Activated CD4-positive, alpha-beta T cell treated with anti-CD3 and anti-CD28 coated beads for 36 hours (primary cell): ENCODE measurements around the gene VNN1. TPM values are rescaled to one million over a fixed set of nuclear protein-coding genes. Genes with fewer than 3 reads are reported as not detected.
A peak's percentile ranks its signal among the peaks of the same experiment; 100 is the strongest.

Experiments
- ATAC-seq: fragments of 200-7000 bp; cut with Tn5 transposase; one replicate; pipeline ENCODE4 v1.10.0; 2021; ENCODE audit warnings: mild to moderate bottlenecking, moderate library complexity
- CTCF ChIA-PET: fragments of 350-600 bp; sonication (Branson Sonifier 250); formaldehyde crosslinking; loops from one replicate; lab custom pipeline; 2021; ENCODE audit warnings: antibody characterized with exemption; lab: Charles Lee
- POLR2A ChIA-PET: fragments of 350-600 bp; sonication (Branson Sonifier 250); formaldehyde crosslinking; loops from one replicate; lab custom pipeline; 2021; ENCODE audit warnings: antibody characterized with exemption, inconsistent platforms; lab: Charles Lee
- DNase-seq: peaks from one replicate; pipeline ENCODE4 v3.0.0-alpha.2; 2020
- H3K27ac Mint-ChIP-seq: one replicate; pipeline ENCODE4 v1.8.0; 2021; ENCODE audit warnings: mixed read lengths
- H3K27me3 Mint-ChIP-seq: one replicate; pipeline ENCODE4 v1.8.0; 2021; ENCODE audit warnings: mixed read lengths
- H3K36me3 Mint-ChIP-seq: one replicate; pipeline ENCODE4 v1.8.0; 2021; ENCODE audit warnings: low read depth, mixed read lengths
- H3K4me1 Mint-ChIP-seq: one replicate; pipeline ENCODE4 v1.8.0; 2021; ENCODE audit warnings: mixed read lengths
- H3K4me3 Mint-ChIP-seq: one replicate; pipeline ENCODE4 v1.8.0; 2021; ENCODE audit warnings: mild to moderate bottlenecking, moderate library complexity, mixed read lengths
- H3K9me3 Mint-ChIP-seq: one replicate; pipeline ENCODE4 v1.8.0; 2021; ENCODE audit warnings: low read depth, mixed read lengths
- intact Hi-C, 2 experiments: fragments of 100-400 bp; cut with DNase I in 1 of 2; cut with micrococcal nuclease in 1 of 2; formaldehyde crosslinking; loops; one replicate each; pipeline versions ENCODE4 v1.14.2 to v1.15.1; 2022 to 2024; cut with DNase I, micrococcal nuclease
- total RNA-seq, 2 experiments: library from RNA; stranded (reverse); gene quantifications; one replicate each; pipeline ENCODE4 v1.2.3, GENCODE V29; 2021

VNN1 gene, protein sequence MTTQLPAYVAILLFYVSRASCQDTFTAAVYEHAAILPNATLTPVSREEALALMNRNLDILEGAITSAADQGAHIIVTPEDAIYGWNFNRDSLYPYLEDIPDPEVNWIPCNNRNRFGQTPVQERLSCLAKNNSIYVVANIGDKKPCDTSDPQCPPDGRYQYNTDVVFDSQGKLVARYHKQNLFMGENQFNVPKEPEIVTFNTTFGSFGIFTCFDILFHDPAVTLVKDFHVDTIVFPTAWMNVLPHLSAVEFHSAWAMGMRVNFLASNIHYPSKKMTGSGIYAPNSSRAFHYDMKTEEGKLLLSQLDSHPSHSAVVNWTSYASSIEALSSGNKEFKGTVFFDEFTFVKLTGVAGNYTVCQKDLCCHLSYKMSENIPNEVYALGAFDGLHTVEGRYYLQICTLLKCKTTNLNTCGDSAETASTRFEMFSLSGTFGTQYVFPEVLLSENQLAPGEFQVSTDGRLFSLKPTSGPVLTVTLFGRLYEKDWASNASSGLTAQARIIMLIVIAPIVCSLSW
- not detected for total RNA-seq

DNA sequence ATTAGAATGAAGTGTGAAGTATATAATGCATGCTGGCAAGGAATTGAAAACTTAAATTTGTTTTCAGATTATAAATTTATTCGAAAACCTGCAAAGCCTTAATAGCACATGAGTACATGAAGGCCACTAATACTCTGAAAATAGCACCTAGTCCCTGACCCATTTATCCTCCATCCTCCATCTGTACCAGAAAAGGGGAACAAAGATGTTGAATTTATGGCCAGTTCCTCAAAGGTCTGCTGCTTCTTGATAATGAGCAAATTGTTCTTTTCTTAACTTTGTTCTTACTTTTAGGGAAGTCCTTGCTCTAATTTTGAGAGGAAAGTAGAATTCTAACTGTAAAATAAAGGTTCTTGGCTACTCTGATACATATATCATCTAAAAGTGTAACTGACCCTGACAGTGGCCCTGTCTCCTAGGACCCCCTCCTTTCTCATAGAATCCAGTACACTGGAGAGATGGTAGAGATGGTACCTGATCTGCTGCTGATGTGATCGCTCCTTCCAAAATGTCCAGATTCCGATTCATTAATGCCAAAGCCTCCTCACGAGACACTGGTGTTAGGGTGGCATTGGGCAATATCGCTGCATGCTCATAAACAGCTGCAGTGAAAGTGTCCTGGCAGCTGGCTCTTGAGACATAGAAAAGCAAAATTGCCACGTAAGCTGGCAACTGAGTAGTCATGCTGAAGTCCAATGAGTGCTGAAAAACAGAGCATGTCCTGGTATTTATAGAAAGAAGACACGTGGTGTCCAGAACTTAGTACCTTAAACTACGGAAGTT, at the start of gene VNN1:
Gene VNN1, minus strand, starts transcription at position 704 of the 783 bp plus-strand sequence. Its CDS starts 20 bp downstream, at position 684.
- Mint-ChIP-seq H3K36me3 (no peaks in the 10 kb centered on the region), H3K27ac (no peak within 1 kb of the TSS), H3K4me1 (no peaks in the 10 kb centered on the region), H3K27me3 (peaks cover 14% of the 10 kb centered on the region), H3K4me3 (no peak within 1 kb of the TSS), H3K9me3 (no peaks in the 10 kb centered on the region)
- ChIA-PET POLR2A (no interaction called here), CTCF (no interaction called here)
- no peak for DNase-seq
- ATAC-seq: no peak
- intact Hi-C loops: no loop called here

DNA sequence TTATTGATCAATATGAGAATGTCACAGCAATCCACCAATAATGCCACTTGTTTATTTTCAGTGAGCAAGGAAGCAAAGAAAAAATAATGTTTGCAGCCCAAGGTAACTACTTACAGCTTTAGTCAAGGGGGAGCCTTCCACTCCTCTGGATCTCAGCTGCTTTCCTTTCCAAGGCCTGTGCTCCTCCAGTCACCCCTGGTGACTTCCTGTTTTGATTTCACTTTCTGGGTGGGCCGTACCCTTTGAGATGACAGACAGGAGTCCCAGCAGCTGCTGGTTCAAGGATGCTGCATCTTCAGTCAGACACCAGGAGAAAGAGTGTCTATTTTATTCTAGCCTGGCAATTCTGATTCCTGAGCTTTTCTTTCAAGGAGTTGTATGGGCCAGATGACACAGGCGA, 49.4 kb upstream of the VNN1 start:
- POLR2A ChIA-PET: interaction anchor here (0.6 to 1.3 kb wide), 4 partner anchors 35 to 52 kb away, joined by 3 to 8 read pairs (median 4); partner anchors contain the start of genes RPS12 and SLC18B1
- DNase-seq (peak; percentile 68), ATAC-seq (peak; percentile 90)
- peaks cover 4% of the 10 kb centered on the region for H3K36me3 Mint-ChIP-seq
- no peaks in the 10 kb centered on the region for H3K27me3 Mint-ChIP-seq
- intact Hi-C loops: loop anchor here (1.0 to 10.0 kb wide), 3 partner anchors 26 to 248 kb away; partner anchors contain the start of genes RPS12 (in 1 of the 2) and STX7 (in 1 of the 2)
- H3K9me3 Mint-ChIP-seq: no peaks in the 10 kb centered on the region
- H3K4me3 Mint-ChIP-seq: peak overlapping the region; percentile 57
- peaks cover 44% of the 10 kb centered on the region for H3K4me1 Mint-ChIP-seq
- CTCF ChIA-PET: interaction anchor here (0.6 to 4.1 kb wide), 13 partner anchors 9 to 1076 kb away, joined by 3 to 43 read pairs (median 4); partner anchors contain the start of genes SLC18B1 and STX7
- peak overlapping the region; percentile 48 for H3K27ac Mint-ChIP-seq

DNA sequence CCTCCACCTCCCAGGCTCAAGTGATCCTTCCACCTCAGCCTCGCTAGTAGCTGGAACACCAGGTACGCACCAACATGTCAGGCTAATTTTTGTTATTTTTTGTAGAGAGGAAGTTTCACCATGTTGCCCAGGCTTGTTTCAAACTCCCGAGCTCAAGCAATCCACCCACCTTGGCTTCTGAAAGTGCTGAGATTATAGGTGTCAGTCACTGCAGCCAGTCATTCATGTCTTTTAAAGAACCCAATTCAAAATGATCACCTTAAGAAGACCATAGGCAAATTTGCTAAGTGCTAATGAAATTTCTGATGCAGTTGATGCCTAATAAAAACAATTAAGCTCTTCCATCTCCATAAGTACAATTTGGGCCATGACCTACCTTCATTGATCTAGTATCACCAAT, 46.4 kb upstream of the VNN1 start:
- POLR2A ChIA-PET: no interaction called here
- H3K4me3 Mint-ChIP-seq: no peak overlapping the region
- no peaks in the 10 kb centered on the region for H3K9me3 Mint-ChIP-seq
- peaks cover 43% of the 10 kb centered on the region for H3K4me1 Mint-ChIP-seq
- no peaks in the 10 kb centered on the region for H3K27me3 Mint-ChIP-seq
- peaks cover 7% of the 10 kb centered on the region for H3K36me3 Mint-ChIP-seq
- H3K27ac Mint-ChIP-seq: no peak overlapping the region
- DNase-seq (no peak), ATAC-seq (no peak)
- intact Hi-C loops: loop anchor here in 1 of 2 experiments (10.0 kb wide), 1 partner anchor 245 kb away; the partner anchor contains the start of gene STX7
- CTCF ChIA-PET: interaction anchor here (1.7 kb wide), 1 partner anchor 22 kb away, joined by 6 read pairs; no protein-coding TSS in a partner anchor

DNA sequence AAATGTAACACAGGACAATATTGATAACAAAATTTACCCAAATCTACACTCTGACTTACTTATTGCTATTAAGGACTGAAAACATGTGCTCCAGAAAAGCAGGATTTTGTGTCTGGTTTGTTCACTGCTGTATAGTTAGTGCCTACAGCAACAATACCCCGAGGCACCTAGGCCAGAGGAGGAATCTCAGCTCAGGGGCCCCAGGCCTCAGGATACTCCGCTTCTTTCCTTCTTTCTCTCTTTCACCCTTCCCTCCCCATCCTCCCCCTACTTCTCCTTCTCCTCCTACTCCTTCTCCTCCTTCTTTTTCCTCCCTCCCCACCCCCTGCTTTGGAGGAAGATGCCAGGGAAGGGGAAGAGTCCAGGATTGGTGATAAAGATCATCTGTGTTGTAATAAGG, 44.8 kb upstream of the VNN1 start:
- no peak overlapping the region for H3K4me3 Mint-ChIP-seq
- H3K27me3 Mint-ChIP-seq: no peaks in the 10 kb centered on the region
- intact Hi-C loops: no loop called here
- DNase-seq (no peak), ATAC-seq (no peak)
- CTCF ChIA-PET: no interaction called here
- POLR2A ChIA-PET: no interaction called here
- H3K4me1 Mint-ChIP-seq: peaks cover 29% of the 10 kb centered on the region
- no peaks in the 10 kb centered on the region for H3K9me3 Mint-ChIP-seq
- no peak overlapping the region for H3K27ac Mint-ChIP-seq
- H3K36me3 Mint-ChIP-seq: peaks cover 10% of the 10 kb centered on the region

DNA sequence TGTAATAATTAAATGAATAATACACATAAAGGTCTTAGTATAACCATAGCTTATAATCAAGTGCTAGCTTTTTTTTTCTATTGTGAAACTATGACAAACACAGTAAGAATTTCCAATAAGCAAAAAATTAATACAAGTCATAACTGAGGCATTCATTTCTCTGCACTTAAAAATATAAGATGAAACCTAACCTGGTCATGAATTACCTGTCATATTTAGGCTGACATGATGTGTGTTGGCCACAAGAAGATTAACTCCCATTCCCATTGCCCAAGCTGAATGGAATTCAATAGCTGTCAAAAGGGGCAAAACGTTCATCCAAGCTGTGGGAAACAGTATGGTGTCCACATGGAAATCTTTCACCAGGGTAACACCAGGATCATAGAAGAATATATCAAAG, 38.4 kb upstream of the VNN1 start:
- peaks cover 19% of the 10 kb centered on the region for H3K4me1 Mint-ChIP-seq
- H3K4me3 Mint-ChIP-seq: no peak overlapping the region
- no peak overlapping the region for H3K27ac Mint-ChIP-seq
- intact Hi-C loops: no loop called here
- ChIA-PET CTCF (interaction anchor here (0.8 to 1.6 kb wide), 3 partner anchors 11 to 15 kb away, joined by 3 to 6 read pairs (median 4); no protein-coding TSS in a partner anchor), POLR2A (no interaction called here)
- no peak for DNase-seq
- no peaks in the 10 kb centered on the region for H3K27me3 Mint-ChIP-seq
- ATAC-seq: peak; percentile 4
- H3K36me3 Mint-ChIP-seq: peaks cover 31% of the 10 kb centered on the region
- H3K9me3 Mint-ChIP-seq: no peaks in the 10 kb centered on the region

DNA sequence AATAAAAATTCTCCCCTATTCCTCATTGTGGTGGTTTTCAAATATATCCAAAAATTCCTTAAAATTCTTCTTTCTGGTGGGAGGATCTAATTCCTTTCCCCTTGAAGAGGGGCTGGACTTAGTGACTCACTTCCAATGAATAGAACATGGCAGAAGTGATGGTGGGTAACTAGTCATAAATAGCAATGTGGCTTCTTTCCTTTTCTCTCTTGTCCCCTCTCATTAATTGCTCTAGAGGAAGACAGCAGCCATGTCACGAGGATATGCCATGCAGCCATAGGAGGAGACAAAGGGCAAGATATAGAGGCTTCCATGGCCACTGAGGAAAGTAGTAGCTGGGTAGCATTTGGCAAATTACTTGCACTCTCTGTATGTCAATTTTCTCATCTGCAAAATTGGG, 38.0 kb upstream of the VNN1 start:
- ChIA-PET CTCF (interaction anchor here (0.6 to 1.6 kb wide), 4 partner anchors 12 to 15 kb away, joined by 3 to 6 read pairs (median 4); no protein-coding TSS in a partner anchor), POLR2A (no interaction called here)
- no peaks in the 10 kb centered on the region for H3K9me3 Mint-ChIP-seq
- intact Hi-C loops: no loop called here
- no peak for DNase-seq
- H3K27ac Mint-ChIP-seq: no peak overlapping the region
- H3K4me3 Mint-ChIP-seq: no peak overlapping the region
- no peaks in the 10 kb centered on the region for H3K27me3 Mint-ChIP-seq
- peak; percentile 42 for ATAC-seq
- peaks cover 32% of the 10 kb centered on the region for H3K36me3 Mint-ChIP-seq
- peaks cover 19% of the 10 kb centered on the region for H3K4me1 Mint-ChIP-seq

DNA sequence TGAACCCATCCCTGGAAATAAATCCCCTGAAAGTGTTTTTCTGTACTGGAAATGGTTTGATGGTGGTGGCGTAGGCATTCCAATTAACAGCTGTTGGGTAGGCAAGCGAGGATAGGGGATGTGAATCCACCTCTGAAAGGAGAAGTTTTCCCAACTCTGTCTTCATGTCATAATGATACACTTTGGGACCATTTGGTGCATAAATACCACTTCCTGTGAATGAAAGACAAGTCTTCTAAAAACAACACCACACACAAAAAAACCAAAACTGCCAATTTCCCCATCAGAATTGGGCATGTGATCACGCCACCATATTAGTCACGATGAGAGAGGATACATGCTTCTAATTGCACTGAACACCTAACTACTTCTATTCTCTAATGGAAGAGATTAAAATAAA, 37.5 kb upstream of the VNN1 start:
- ChIA-PET POLR2A (no interaction called here), CTCF (interaction anchor here (0.6 to 1.6 kb wide), 3 partner anchors 12 to 16 kb away, joined by 3 to 6 read pairs (median 4); no protein-coding TSS in a partner anchor)
- Mint-ChIP-seq H3K27ac (peak overlapping the region; percentile 13), H3K4me1 (peaks cover 19% of the 10 kb centered on the region), H3K9me3 (no peaks in the 10 kb centered on the region), H3K27me3 (no peaks in the 10 kb centered on the region), H3K36me3 (peaks cover 36% of the 10 kb centered on the region), H3K4me3 (no peak overlapping the region)
- DNase-seq: no peak
- intact Hi-C loops: no loop called here
- no peak for ATAC-seq

DNA sequence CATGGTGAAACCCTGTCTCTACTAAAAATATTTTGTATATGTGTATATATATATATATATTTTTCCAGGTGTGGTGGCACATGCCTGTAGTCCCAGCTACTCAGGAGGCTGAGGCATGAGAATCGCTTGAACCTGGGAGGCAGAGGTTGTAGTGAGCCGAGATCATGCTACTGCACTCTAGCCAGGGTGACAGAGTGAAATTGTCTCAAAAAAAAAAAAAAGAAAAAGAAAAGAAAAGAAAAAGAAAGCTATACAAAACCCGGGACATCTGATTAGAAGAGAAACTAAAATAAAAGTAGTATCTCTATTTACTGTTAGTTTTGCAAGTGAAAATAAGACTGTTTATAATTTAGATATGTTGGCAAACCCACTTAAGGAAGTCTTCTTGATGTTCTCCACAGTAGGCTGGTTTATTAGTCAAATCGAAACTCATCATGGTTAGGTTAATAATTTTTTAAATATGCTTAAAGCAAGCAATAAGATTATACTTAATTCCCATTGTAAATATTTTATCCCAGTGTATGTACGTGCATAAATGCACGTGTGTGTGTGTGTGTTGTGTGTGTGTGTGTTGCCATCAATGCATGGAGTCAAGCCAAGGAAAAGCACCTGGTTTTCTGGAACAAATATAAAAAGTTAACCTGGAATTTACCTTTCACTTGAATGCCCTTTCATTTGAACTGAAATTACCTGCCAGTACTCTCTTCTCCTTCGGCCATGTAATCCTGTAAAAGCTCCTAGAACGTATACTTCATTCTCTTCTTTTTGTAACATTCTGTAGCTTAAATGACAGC, 36.8 kb upstream of the VNN1 start:
- CTCF ChIA-PET: interaction anchor here (1.4 kb wide), 1 partner anchor 16 kb away, joined by 4 read pairs; no protein-coding TSS in a partner anchor
- POLR2A ChIA-PET: no interaction called here
- no peak overlapping the region for H3K27ac Mint-ChIP-seq
- no peak overlapping the region for H3K4me3 Mint-ChIP-seq
- no peaks in the 10 kb centered on the region for H3K9me3 Mint-ChIP-seq
- ATAC-seq (no peak), DNase-seq (no peak)
- H3K36me3 Mint-ChIP-seq: peaks cover 37% of the 10 kb centered on the region
- H3K27me3 Mint-ChIP-seq: no peaks in the 10 kb centered on the region
- intact Hi-C loops: no loop called here
- H3K4me1 Mint-ChIP-seq: peaks cover 19% of the 10 kb centered on the region

DNA sequence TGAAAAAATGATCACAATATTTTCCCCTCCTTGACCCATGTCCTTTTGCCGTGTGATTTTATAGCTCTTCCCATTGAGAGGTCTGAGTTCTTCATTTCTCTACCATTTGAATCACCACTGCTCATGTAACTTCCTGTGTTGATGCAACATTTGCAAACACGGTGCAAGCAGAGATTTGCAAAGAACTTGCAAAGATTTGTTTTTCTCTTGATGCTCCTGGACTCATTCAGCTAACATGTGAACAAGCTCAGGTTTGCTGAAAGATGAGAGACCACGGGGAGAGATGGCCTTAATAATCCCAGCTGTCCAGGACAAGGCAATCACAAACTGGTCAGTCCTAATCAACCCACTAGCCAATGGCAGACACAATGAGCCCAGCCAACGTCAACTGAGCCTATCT, 35.3 kb upstream of the VNN1 start:
- intact Hi-C loops: no loop called here
- ATAC-seq (no peak), DNase-seq (peak; percentile 25)
- no peak overlapping the region for H3K4me3 Mint-ChIP-seq
- H3K9me3 Mint-ChIP-seq: peaks cover 3% of the 10 kb centered on the region
- CTCF ChIA-PET: interaction anchor here (1.5 kb wide), 1 partner anchor 14 kb away, joined by 4 read pairs; no protein-coding TSS in a partner anchor
- no peaks in the 10 kb centered on the region for H3K27me3 Mint-ChIP-seq
- peaks cover 26% of the 10 kb centered on the region for H3K4me1 Mint-ChIP-seq
- H3K27ac Mint-ChIP-seq: peak overlapping the region; percentile 55
- H3K36me3 Mint-ChIP-seq: peaks cover 44% of the 10 kb centered on the region
- POLR2A ChIA-PET: no interaction called here

DNA sequence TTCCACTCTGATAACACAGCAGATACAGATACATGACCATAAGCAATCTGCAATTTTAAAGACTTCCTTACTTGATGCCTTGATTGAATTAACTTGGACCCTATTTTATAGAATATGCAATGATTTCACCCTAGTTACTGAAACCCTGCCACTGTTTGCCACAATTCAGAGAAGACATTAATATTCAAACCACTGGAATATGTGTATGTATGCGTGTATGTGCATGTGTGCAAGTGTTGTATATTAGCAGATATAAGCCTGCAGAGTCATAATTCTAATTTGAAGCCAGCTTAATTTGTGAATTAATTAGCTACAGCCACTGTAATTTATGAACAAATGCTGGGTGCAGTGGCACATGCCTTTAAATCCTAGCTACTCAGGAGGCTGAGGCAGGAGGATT, 34.6 kb upstream of the VNN1 start:
- Mint-ChIP-seq H3K4me3 (no peak overlapping the region), H3K27ac (no peak overlapping the region), H3K4me1 (peaks cover 26% of the 10 kb centered on the region), H3K9me3 (peaks cover 3% of the 10 kb centered on the region), H3K27me3 (no peaks in the 10 kb centered on the region), H3K36me3 (peaks cover 47% of the 10 kb centered on the region)
- ATAC-seq (no peak), DNase-seq (no peak)
- CTCF ChIA-PET: interaction anchor here (0.6 to 1.5 kb wide), 2 partner anchors 15 to 231 kb away, joined by 3 to 4 read pairs; no protein-coding TSS in a partner anchor
- POLR2A ChIA-PET: no interaction called here
- intact Hi-C loops: no loop called here
